Measurements from ENCODE around the gene PEX14.
"Not testable (repeated sequence)": the region's sequence is repeated elsewhere in the genome, so short reads cannot be mapped to it uniquely, and the experiment has no call there.

The PEX14 gene

DNA sequence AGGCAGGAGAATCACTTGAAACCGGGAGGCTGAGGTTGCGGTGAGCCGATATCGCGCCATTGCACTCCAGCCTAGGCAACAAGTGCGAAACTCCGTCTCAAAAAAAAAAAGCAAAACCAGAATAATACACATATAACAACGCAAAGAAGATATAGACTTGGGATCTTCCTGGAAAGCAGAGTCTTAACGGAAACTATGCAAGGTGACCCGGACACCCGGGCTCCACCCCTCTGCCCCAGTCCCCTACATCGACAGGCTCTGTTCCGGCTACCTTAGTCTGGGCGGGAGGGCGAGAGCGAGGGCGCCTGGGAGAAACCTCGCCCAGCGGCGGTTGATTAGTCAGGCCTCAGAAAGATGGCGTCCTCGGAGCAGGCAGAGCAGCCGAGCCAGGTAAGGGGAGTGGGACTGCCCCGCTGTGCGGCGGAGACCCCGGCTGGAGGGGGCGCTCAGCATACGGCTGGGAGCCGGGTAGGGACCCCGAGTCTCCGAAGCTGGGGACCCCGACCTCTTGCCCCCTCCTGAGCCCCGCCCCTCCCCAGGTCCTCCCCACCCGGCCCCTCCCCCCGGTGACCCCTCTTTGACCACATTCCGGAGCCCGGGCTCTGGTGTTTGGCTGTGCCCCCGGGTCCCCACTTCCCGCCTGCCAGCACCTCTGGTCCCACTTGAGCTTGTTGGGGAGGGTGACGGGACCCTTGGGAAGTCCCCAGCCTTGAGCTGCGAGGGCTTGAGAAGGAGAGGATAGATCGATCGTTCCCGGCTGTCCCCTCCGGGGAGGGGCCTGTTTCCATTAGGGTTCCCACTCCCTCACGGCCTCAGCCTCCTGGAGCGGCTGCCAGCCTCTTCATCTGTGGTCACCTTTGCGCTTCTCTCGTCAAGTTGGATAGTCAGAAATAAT lies at the start of gene PEX14:
Gene PEX14, plus strand, starts transcription at position 338 of the 895 bp plus-strand sequence. Its CDS starts 17 bp downstream, at position 355.
- no peak for TF ChIP-seq CTCF (IDR thresholded peaks at IDR 0.05; ENCODE audit: low read depth, low read length, missing control alignments)
- peak within 1 kb of the TSS; percentile 93 for H3K4me3 ChIP-seq (replicated peaks; ENCODE audit: low read depth, low read length)
- DNase-seq (ENCODE audit: extremely low read depth, low read depth): peak; percentile 66

- not testable (repeated sequence) for H3K4me3 ChIP-seq (replicated peaks; ENCODE audit: low read depth, low read length); DNase-seq (ENCODE audit: extremely low read depth, low read depth)
These were observed 48.8 kb upstream of the PEX14 start for GRCh38 chr1:10425826-10426534.

GRCh38 chr1:10426535-10426848 lies 48.3 kb upstream of the PEX14 start:
- not testable (repeated sequence) for H3K4me3 ChIP-seq (replicated peaks; ENCODE audit: low read depth, low read length); DNase-seq (ENCODE audit: extremely low read depth, low read depth)

- TF ChIP-seq CTCF (IDR thresholded peaks at IDR 0.05; ENCODE audit: low read depth, low read length, missing control alignments): no peak
- DNase-seq (ENCODE audit: extremely low read depth, low read depth): no peak
- no peak overlapping the region for H3K4me3 ChIP-seq (replicated peaks; ENCODE audit: low read depth, low read length)
These were observed 45.8 kb upstream of the PEX14 start for GRCh38 chr1:10428984-10429383.

DNA sequence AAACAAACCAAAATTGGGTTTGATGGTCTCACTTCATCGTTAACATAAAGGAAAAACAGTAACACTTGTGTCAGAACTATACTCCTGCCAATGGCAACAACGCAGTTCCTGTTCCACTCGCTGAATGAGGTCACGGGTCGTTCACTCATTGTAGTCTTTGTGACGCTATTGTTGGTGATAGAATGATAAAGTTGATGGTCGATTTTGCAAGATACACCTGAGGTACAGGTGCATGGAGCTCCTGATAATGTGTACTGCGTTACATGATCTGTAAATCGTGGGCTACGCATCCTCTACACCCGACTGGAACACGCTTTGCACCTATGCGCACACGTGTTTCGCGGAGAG lies 44.9 kb upstream of the PEX14 start:
- no peak for DNase-seq (ENCODE audit: extremely low read depth, low read depth)
- peak overlapping the region; percentile 64 for H3K4me3 ChIP-seq (replicated peaks; ENCODE audit: low read depth, low read length)
- no peak for TF ChIP-seq CTCF (IDR thresholded peaks at IDR 0.05; ENCODE audit: low read depth, low read length, missing control alignments)

DNA sequence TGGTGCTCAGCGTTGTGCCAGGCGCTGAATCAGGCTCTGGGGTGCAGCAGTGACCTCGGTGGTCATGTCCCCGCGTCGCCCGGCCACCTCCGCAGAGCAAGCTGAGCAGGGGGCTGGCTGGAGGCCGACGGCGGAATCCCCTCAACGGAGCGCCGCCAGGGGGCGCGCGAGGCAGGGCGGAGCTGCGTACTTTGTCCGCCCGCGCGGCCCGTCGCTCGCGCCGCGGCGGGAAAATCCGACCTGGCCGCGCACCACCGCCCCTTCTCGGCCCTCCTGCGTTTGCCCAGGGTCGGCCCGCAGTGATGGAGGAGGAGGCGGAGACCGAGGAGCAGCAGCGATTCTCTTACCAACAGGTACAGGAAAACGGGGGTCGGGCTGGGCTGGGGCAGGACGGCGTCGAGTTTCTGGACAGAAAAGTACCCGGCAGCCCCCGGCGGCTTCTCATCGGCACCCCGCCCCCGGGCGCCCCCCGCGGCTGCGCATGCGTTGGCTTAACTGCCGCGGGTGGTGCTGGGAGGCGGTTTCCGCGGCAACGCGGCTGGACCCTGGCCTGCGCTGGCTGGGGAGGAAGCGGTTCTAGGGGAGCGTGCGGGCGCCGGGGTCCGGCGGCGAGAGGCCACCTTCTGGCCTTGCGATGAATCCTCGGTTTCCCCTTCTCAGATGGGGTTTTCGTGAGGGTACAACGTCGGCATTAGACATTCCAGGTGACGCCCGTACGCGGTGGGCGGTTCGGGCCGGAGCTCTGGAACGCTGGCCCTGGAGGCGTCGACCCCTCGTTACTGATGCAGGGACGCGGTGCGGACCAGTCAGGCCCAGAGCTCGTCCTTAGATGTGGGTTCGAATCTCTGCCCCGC lies 44.3 kb upstream of the PEX14 start, which contains the start of gene CENPS:
Gene CENPS, plus strand, starts transcription at position 218 of the 854 bp plus-strand sequence. Its CDS starts 85 bp downstream, at position 303.
- peak; percentile 76 for TF ChIP-seq CTCF (IDR thresholded peaks at IDR 0.05; ENCODE audit: low read depth, low read length, missing control alignments)
- peak within 1 kb of the TSS; percentile 64 for H3K4me3 ChIP-seq (replicated peaks; ENCODE audit: low read depth, low read length)
- peak; percentile 46 for DNase-seq (ENCODE audit: extremely low read depth, low read depth)

- peak overlapping the region; percentile 64 for H3K4me3 ChIP-seq (replicated peaks; ENCODE audit: low read depth, low read length)
- no peak for DNase-seq (ENCODE audit: extremely low read depth, low read depth)
- no peak for TF ChIP-seq CTCF (IDR thresholded peaks at IDR 0.05; ENCODE audit: low read depth, low read length, missing control alignments)
These were observed 43.5 kb upstream of the PEX14 start for GRCh38 chr1:10431070-10431730.
